VCaP (cell line): ENCODE measurements around the gene NPHP4.

Experiments
- H3K27ac ChIP-seq: fragments of 450-650 bp; 2 replicates; pipeline ENCODE4 v1.5.1; 2017
- CTCF ChIP-seq: fragments of 450-650 bp; conservative IDR thresholded peaks from 2 replicates; pipeline ENCODE4 v1.5.1; 2017; ENCODE audit warnings: mild to moderate bottlenecking, moderate library complexity

The NPHP4 gene

GRCh38 chr1:6029351-6029750 lies 37.1 kb upstream of the NPHP4 start:
- no peak for TF ChIP-seq CTCF
- H3K27ac ChIP-seq: no peak overlapping the region

GRCh38 chr1:6028042-6028850 lies 36.0 kb upstream of the NPHP4 start:
- no peak for TF ChIP-seq CTCF
- H3K27ac ChIP-seq: no peak overlapping the region

- no peak for TF ChIP-seq CTCF
- H3K27ac ChIP-seq: no peak overlapping the region
Measured at GRCh38 chr1:6027591-6027990, 35.4 kb upstream of the NPHP4 start.

GRCh38 chr1:6026095-6026809 lies 34.0 kb upstream of the NPHP4 start:
- TF ChIP-seq CTCF: no peak
- peak overlapping the region; percentile 48; the same call in 1 of the 2 replicates for H3K27ac ChIP-seq

GRCh38 chr1:6025269-6026094 lies 33.3 kb upstream of the NPHP4 start:
- no peak for TF ChIP-seq CTCF
- H3K27ac ChIP-seq: peak overlapping the region; percentile 48; the same call in 1 of the 2 replicates

- TF ChIP-seq CTCF: no peak
- H3K27ac ChIP-seq: no peak overlapping the region
Measured at GRCh38 chr1:6024376-6024775, 32.2 kb upstream of the NPHP4 start.

GRCh38 chr1:6023346-6023745 lies 31.1 kb upstream of the NPHP4 start:
- TF ChIP-seq CTCF: no peak
- H3K27ac ChIP-seq: no peak overlapping the region
